Rectal smooth muscle tissue (tissue), 1 donor: ENCODE measurements around the gene TRIM58.

Experiments
- H3K27ac ChIP-seq: one replicate; pipeline ENCODE4 v1.7.0; 2013; ENCODE audit warnings: low read depth, low read length, inconsistent platforms
- H3K27me3 ChIP-seq: one replicate; pipeline ENCODE4 v1.7.0; 2013; ENCODE audit warnings: low read length; ENCODE audit not compliant: control insufficient read depth, insufficient read depth
- H3K36me3 ChIP-seq: one replicate; pipeline ENCODE4 v1.7.0; 2013; ENCODE audit warnings: low read length; ENCODE audit not compliant: control insufficient read depth, insufficient read depth
- H3K4me1 ChIP-seq: one replicate; pipeline ENCODE4 v1.7.0; 2013; ENCODE audit warnings: low read length; ENCODE audit not compliant: control insufficient read depth, insufficient read depth
- H3K4me3 ChIP-seq: one replicate; pipeline ENCODE4 v1.7.0; 2013; ENCODE audit warnings: low read length
- H3K9ac ChIP-seq: one replicate; pipeline ENCODE4 v1.7.0; 2013; ENCODE audit warnings: low read length

Gene TRIM58, protein sequence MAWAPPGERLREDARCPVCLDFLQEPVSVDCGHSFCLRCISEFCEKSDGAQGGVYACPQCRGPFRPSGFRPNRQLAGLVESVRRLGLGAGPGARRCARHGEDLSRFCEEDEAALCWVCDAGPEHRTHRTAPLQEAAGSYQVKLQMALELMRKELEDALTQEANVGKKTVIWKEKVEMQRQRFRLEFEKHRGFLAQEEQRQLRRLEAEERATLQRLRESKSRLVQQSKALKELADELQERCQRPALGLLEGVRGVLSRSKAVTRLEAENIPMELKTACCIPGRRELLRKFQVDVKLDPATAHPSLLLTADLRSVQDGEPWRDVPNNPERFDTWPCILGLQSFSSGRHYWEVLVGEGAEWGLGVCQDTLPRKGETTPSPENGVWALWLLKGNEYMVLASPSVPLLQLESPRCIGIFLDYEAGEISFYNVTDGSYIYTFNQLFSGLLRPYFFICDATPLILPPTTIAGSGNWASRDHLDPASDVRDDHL

GRCh38 chr1:247857069-247857984, at the start of gene TRIM58:
Gene TRIM58 (plus strand): TSS chr1:247857187. CDS start chr1:247857247, 60 bp downstream.
- H3K36me3 ChIP-seq: no peaks in the 10 kb centered on the region
- H3K27me3 ChIP-seq: no peaks in the 10 kb centered on the region
- no peak within 1 kb of the TSS for H3K27ac ChIP-seq
- H3K4me3 ChIP-seq: peak within 1 kb of the TSS; percentile 32
- H3K9ac ChIP-seq: no peak within 1 kb of the TSS
- H3K4me1 ChIP-seq: no peaks in the 10 kb centered on the region

GRCh38 chr1:247812637-247813036, 44.4 kb upstream of the TRIM58 start:
- no peak overlapping the region for H3K9ac ChIP-seq
- no peak overlapping the region for H3K27ac ChIP-seq
- no peaks in the 10 kb centered on the region for H3K36me3 ChIP-seq
- no peaks in the 10 kb centered on the region for H3K4me1 ChIP-seq
- H3K4me3 ChIP-seq: no peak overlapping the region
- no peaks in the 10 kb centered on the region for H3K27me3 ChIP-seq

- H3K27me3 ChIP-seq: no peaks in the 10 kb centered on the region
- H3K4me1 ChIP-seq: no peaks in the 10 kb centered on the region
- no peak overlapping the region for H3K4me3 ChIP-seq
- H3K36me3 ChIP-seq: no peaks in the 10 kb centered on the region
- no peak overlapping the region for H3K27ac ChIP-seq
- H3K9ac ChIP-seq: no peak overlapping the region
Measured at GRCh38 chr1:247822060-247822459, 34.9 kb upstream of the TRIM58 start.

DNA sequence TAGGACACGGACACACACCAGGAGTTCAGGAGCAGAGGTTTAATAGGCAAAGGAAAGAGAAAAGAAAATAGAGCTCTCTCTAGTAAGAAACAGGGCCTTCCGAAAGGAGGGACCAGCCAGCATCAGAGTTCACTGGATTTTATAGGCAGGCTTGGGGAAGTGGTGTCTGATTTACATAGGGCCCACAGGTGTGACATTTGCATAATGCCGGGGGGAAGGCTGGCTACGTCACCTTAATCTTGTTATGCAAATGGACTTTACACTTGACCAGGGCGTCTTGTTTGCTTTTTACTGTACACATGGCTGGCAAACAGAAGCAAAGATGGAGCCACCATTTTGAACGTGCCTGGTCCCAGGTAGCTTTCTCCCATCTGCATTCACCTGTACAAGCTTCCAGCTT, 33.0 kb upstream of the TRIM58 start, which contains the start of gene OR14A16:
OR14A16 (minus strand) TSS at position 97 of the 400 bp plus-strand sequence. CDS start 8,390 bp downstream, outside the sequence.
- Histone ChIP-seq H3K4me3 (no peak within 1 kb of the TSS), H3K4me1 (no peaks in the 10 kb centered on the region), H3K27ac (no peak within 1 kb of the TSS), H3K9ac (no peak within 1 kb of the TSS), H3K36me3 (no peaks in the 10 kb centered on the region), H3K27me3 (no peaks in the 10 kb centered on the region)

DNA sequence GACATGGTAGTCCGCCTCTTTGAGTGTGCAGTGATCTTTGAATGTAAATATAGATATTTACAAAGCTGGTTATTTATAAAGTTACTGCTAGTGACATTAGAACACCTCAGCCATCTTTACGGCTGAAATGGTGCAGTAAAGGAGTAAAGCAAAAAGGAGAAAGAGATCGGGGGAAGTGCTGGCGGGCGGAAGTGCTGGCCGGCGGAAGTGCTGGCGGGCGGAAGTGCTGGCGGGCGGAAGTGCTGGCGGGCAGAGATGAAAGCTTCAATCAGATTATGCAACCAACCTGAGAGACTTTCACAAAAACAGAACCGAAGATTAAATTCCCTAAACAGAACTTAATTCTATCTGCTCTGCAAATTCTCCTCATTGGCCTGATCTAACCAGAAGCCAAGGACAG, 31.6 kb upstream of the TRIM58 start:
- Histone ChIP-seq H3K27ac (no peak overlapping the region), H3K9ac (no peak overlapping the region), H3K36me3 (no peaks in the 10 kb centered on the region), H3K4me1 (no peaks in the 10 kb centered on the region), H3K4me3 (no peak overlapping the region), H3K27me3 (no peaks in the 10 kb centered on the region)

GRCh38 chr1:247829656-247830055, 27.3 kb upstream of the TRIM58 start:
- no peak overlapping the region for H3K4me3 ChIP-seq
- no peaks in the 10 kb centered on the region for H3K4me1 ChIP-seq
- no peak overlapping the region for H3K27ac ChIP-seq
- H3K36me3 ChIP-seq: no peaks in the 10 kb centered on the region
- no peaks in the 10 kb centered on the region for H3K27me3 ChIP-seq
- H3K9ac ChIP-seq: no peak overlapping the region

GRCh38 chr1:247833601-247834000, 23.4 kb upstream of the TRIM58 start:
- no peak overlapping the region for H3K9ac ChIP-seq
- H3K27ac ChIP-seq: no peak overlapping the region
- H3K36me3 ChIP-seq: no peaks in the 10 kb centered on the region
- H3K4me1 ChIP-seq: no peaks in the 10 kb centered on the region
- H3K4me3 ChIP-seq: no peak overlapping the region
- no peaks in the 10 kb centered on the region for H3K27me3 ChIP-seq

GRCh38 chr1:247840818-247841217, 16.2 kb upstream of the TRIM58 start:
- Histone ChIP-seq H3K36me3 (no peaks in the 10 kb centered on the region), H3K9ac (no peak overlapping the region), H3K27ac (no peak overlapping the region), H3K4me3 (no peak overlapping the region), H3K27me3 (no peaks in the 10 kb centered on the region), H3K4me1 (no peaks in the 10 kb centered on the region)

- Histone ChIP-seq H3K4me1 (no peaks in the 10 kb centered on the region), H3K27me3 (no peaks in the 10 kb centered on the region), H3K9ac (no peak within 1 kb of the TSS), H3K4me3 (no peak within 1 kb of the TSS), H3K36me3 (no peaks in the 10 kb centered on the region), H3K27ac (no peak within 1 kb of the TSS)
Measured at GRCh38 chr1:247841796-247842195, 15.2 kb upstream of the TRIM58 start, which contains the start of gene OR11L1. Gene OR11L1 (minus strand): TSS chr1:247841896. CDS start chr1:247841896, 0 bp downstream.

GRCh38 chr1:247843411-247843810, 13.6 kb upstream of the TRIM58 start:
- no peaks in the 10 kb centered on the region for H3K36me3 ChIP-seq
- no peak overlapping the region for H3K27ac ChIP-seq
- no peaks in the 10 kb centered on the region for H3K4me1 ChIP-seq
- no peak overlapping the region for H3K9ac ChIP-seq
- H3K27me3 ChIP-seq: no peaks in the 10 kb centered on the region
- H3K4me3 ChIP-seq: no peak overlapping the region

DNA sequence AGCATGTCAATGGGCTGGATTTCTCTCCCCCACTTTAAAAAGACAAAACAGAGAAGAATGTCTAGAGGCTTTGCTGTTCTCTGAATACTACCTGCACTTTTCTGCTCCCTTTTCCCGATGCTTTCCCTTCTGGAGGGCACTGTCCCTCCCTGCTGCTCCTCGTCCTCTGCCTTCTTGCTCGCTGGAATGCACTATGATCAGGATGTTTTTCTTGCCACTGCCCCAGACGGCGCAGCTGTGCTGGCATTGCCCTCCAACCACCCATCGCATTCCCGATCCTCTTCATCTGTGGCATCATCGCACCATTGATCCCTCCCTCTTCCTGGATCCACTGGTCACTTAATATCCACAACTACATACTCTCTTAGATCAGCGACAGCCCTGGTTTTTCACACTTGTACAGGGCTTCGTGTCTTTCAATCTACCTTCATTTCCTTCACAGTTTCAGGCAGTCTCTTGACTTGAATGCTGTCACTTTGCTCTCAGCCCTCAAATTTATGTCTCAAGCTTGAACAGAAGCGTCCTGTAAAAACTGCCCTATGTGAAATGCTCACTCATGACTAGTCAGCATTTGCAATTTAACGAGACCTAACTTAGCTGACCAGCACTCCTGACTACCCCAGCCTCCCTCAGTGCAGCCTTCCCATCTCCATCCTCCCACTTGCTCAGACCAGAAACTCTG, 11.8 kb upstream of the TRIM58 start:
- Histone ChIP-seq H3K9ac (no peak overlapping the region), H3K4me3 (no peak overlapping the region), H3K4me1 (no peaks in the 10 kb centered on the region)

GRCh38 chr1:247845693-247846017, 11.3 kb upstream of the TRIM58 start:
- H3K4me1 ChIP-seq: no peaks in the 10 kb centered on the region
- H3K4me3 ChIP-seq: no peak overlapping the region
- H3K27me3 ChIP-seq: no peaks in the 10 kb centered on the region
- H3K36me3 ChIP-seq: no peaks in the 10 kb centered on the region
- H3K27ac ChIP-seq: no peak overlapping the region
- no peak overlapping the region for H3K9ac ChIP-seq

More for the DNA sequence above, 11.8 kb upstream of the TRIM58 start:
- Histone ChIP-seq H3K27ac (no peak overlapping the region), H3K27me3 (no peaks in the 10 kb centered on the region), H3K36me3 (no peaks in the 10 kb centered on the region)
